CD4-positive, alpha-beta memory T cell (primary cell): ENCODE measurements around the gene DUOXA1. TPM values are rescaled to one million over a fixed set of nuclear protein-coding genes. Genes with fewer than 3 reads are reported as not detected.

Experiments
- CTCF ChIA-PET: fragments of 350-600 bp; sonication (Branson Sonifier 250); formaldehyde crosslinking; loops from one replicate; lab custom pipeline; 2021; ENCODE audit warnings: inconsistent platforms; ENCODE audit not compliant: partially characterized antibody; lab: Charles Lee
- POLR2A ChIA-PET: fragments of 350-600 bp; sonication (Branson Sonifier 250); formaldehyde crosslinking; loops from one replicate; lab custom pipeline; 2021; ENCODE audit not compliant: partially characterized antibody; lab: Charles Lee
- DNase-seq, 5 donors: peaks; one replicate each; pipeline versions ENCODE4 v3.0.0 to v3.0.0-alpha.2; 2020 to 2022; ENCODE audit warnings: mixed read lengths in 1 of 5
- H3K27ac ChIP-seq: one replicate; pipeline ENCODE4 v1.7.0; 2013; ENCODE audit warnings: low read depth, low read length
- H3K27me3 ChIP-seq: 2 replicates; pipeline ENCODE4 v1.7.0; 2013; ENCODE audit warnings: mild to moderate bottlenecking, low read length, moderate library complexity; ENCODE audit not compliant: insufficient read depth
- H3K36me3 ChIP-seq: 2 replicates; pipeline ENCODE4 v1.7.0; 2013; ENCODE audit warnings: mild to moderate bottlenecking, low read length, moderate library complexity; ENCODE audit not compliant: insufficient read depth
- H3K4me1 ChIP-seq: 2 replicates; pipeline ENCODE4 v1.7.0; 2013; ENCODE audit warnings: mild to moderate bottlenecking, low read length, moderate library complexity; ENCODE audit not compliant: insufficient read depth
- H3K4me3 ChIP-seq, 2 donors: one replicate each; pipeline ENCODE4 v1.7.0; 2013; ENCODE audit warnings: low read length in 2 of 2, mild to moderate bottlenecking in 1 of 2
- H3K9me3 ChIP-seq, 2 donors: one replicate each; pipeline ENCODE4 v1.7.0; 2013; ENCODE audit warnings: low read length in 2 of 2, control low read depth in 1 of 2; ENCODE audit not compliant: control insufficient read depth in 1 of 2
- H3K27ac Mint-ChIP-seq, 7 donors: one replicate each; pipeline ENCODE4 v1.8.0; 2020 to 2021; ENCODE audit warnings: mixed read lengths in 7 of 7, mild to moderate bottlenecking in 6 of 7, inconsistent platforms in 3 of 7, moderate library complexity in 3 of 7
- H3K27me3 Mint-ChIP-seq, 2 donors: one replicate each; pipeline ENCODE4 v1.8.0; 2020 to 2021; ENCODE audit warnings: mixed read lengths in 2 of 2
- H3K36me3 Mint-ChIP-seq, 2 donors: one replicate each; pipeline ENCODE4 v1.8.0; 2020 to 2021; ENCODE audit warnings: mixed read lengths in 2 of 2, inconsistent platforms in 1 of 2, mild to moderate bottlenecking in 1 of 2
- H3K4me1 Mint-ChIP-seq, 4 donors: one replicate each; pipeline ENCODE4 v1.8.0; 2020 to 2021; ENCODE audit warnings: mixed read lengths in 4 of 4, mild to moderate bottlenecking in 1 of 4
- H3K4me3 Mint-ChIP-seq, 8 donors: one replicate each; pipeline ENCODE4 v1.8.0; 2020 to 2021; ENCODE audit warnings: mixed read lengths in 8 of 8, mild to moderate bottlenecking in 7 of 8, moderate library complexity in 6 of 8, inconsistent platforms in 3 of 8
- H3K9me3 Mint-ChIP-seq, 8 donors: one replicate each; pipeline ENCODE4 v1.8.0; 2020 to 2021; ENCODE audit warnings: mixed read lengths in 8 of 8, mild to moderate bottlenecking in 5 of 8, inconsistent platforms in 3 of 8, moderate library complexity in 1 of 8
- intact Hi-C: fragments of 100-400 bp; cut with micrococcal nuclease; formaldehyde crosslinking; loops from one replicate; pipeline ENCODE4 v1.15.1; 2023
- polyA plus RNA-seq, 2 donors: library from polyadenylated mRNA; unstranded; fragments of 300-500 nt; fragmentation: Illumina TruSeq; gene quantifications; one replicate each; pipeline ENCODE4 v1.2.3, GENCODE V29; 2021
- total RNA-seq, 2 experiments: library from RNA; stranded (reverse); gene quantifications; one replicate each; pipeline ENCODE4 v1.2.3, GENCODE V29; 2021

DUOXA1 gene
- total and polyA plus RNA-seq, 4 experiments from 2014 or later, result 0.23 to 0.97 TPM; not detected in 2

- intact Hi-C loops, result no loop called here
- peaks cover 47% of the 10 kb centered on the region for H3K4me1 ChIP-seq
- peak within 1 kb of the TSS; percentile 43 to 81 (median 60) for H3K4me3 Mint-ChIP-seq
- peak within 1 kb of the TSS in 1 of 7 donors; percentile 23 for H3K27ac Mint-ChIP-seq
- ChIA-PET CTCF (interaction anchor here (1.2 to 2.5 kb wide), 2 partner anchors 11 to 16 kb away, joined by 3 to 9 read pairs; partner anchors contain the start of gene DUOX1), POLR2A (no interaction called here)
- DNase-seq, result no peak
- peaks cover 63% of the 10 kb centered on the region for H3K27me3 ChIP-seq
- no peaks in the 10 kb centered on the region for H3K9me3 ChIP-seq
- H3K4me1 Mint-ChIP-seq, result peaks cover 26 to 62% (median 48%) of the 10 kb centered on the region in 4 donors
- no peak within 1 kb of the TSS for H3K27ac ChIP-seq
- H3K27me3 Mint-ChIP-seq, result peaks cover 65 to 75% of the 10 kb centered on the region in 2 donors
- no peaks in the 10 kb centered on the region for H3K36me3 Mint-ChIP-seq
- H3K9me3 Mint-ChIP-seq, result peaks cover 0 to 6% (median 0%) of the 10 kb centered on the region in 8 donors
- no peak within 1 kb of the TSS for H3K4me3 ChIP-seq
- no peaks in the 10 kb centered on the region for H3K36me3 ChIP-seq
These were observed 15.5 kb downstream of the DUOXA1 start, which contains the start of the genes DUOX2 and DUOXA2 for GRCh38 chr15:45114076-45114750. Gene DUOX2 (minus strand): TSS chr15:45114172. CDS start chr15:45113411, 761 bp downstream. Gene DUOXA2 (plus strand): TSS chr15:45114326. CDS start chr15:45114606, 280 bp downstream.

- POLR2A ChIA-PET, result no interaction called here
- peaks cover 69 to 80% of the 10 kb centered on the region in 2 donors for H3K27me3 Mint-ChIP-seq
These were observed 16.2 kb downstream of the DUOXA1 start for GRCh38 chr15:45113380-45113990.

GRCh38 chr15:45112591-45113379 is 16.9 kb downstream of the DUOXA1 start:
- Histone ChIP-seq H3K27ac (no peak overlapping the region), H3K9me3 (no peaks in the 10 kb centered on the region), H3K4me1 (peaks cover 46% of the 10 kb centered on the region), H3K4me3 (peak overlapping the region in 1 of 2 donors; percentile 9), H3K27me3 (peaks cover 62% of the 10 kb centered on the region), H3K36me3 (no peaks in the 10 kb centered on the region)
- H3K4me1 Mint-ChIP-seq, result peaks cover 22 to 56% (median 42%) of the 10 kb centered on the region in 4 donors
- intact Hi-C loops, result no loop called here
- H3K9me3 Mint-ChIP-seq, result peaks cover 0 to 4% (median 0%) of the 10 kb centered on the region in 8 donors
- peak overlapping the region; percentile 51 to 81 (median 70) for H3K4me3 Mint-ChIP-seq
- peaks cover 64 to 73% of the 10 kb centered on the region in 2 donors for H3K27me3 Mint-ChIP-seq
- H3K27ac Mint-ChIP-seq, result no peak overlapping the region
- no peak for DNase-seq
- no peaks in the 10 kb centered on the region for H3K36me3 Mint-ChIP-seq
- ChIA-PET POLR2A (no interaction called here), CTCF (interaction anchor here (1.2 to 2.5 kb wide), 2 partner anchors 12 to 14 kb away, joined by 4 to 9 read pairs; no protein-coding TSS in a partner anchor)

More at GRCh38 chr15:45113380-45113990, 16.2 kb downstream of the DUOXA1 start:
- CTCF ChIA-PET, result interaction anchor here (1.2 to 2.5 kb wide), 2 partner anchors 12 to 13 kb away, joined by 4 to 9 read pairs; no protein-coding TSS in a partner anchor
- Histone ChIP-seq H3K9me3 (no peaks in the 10 kb centered on the region), H3K27me3 (peaks cover 63% of the 10 kb centered on the region), H3K36me3 (no peaks in the 10 kb centered on the region), H3K27ac (no peak overlapping the region), H3K4me3 (no peak overlapping the region), H3K4me1 (peaks cover 47% of the 10 kb centered on the region)
- no peak for DNase-seq
- H3K36me3 Mint-ChIP-seq, result no peaks in the 10 kb centered on the region
- peaks cover 26 to 62% (median 48%) of the 10 kb centered on the region in 4 donors for H3K4me1 Mint-ChIP-seq
- H3K9me3 Mint-ChIP-seq, result peaks cover 0 to 6% (median 0%) of the 10 kb centered on the region in 8 donors
- intact Hi-C loops, result no loop called here
- no peak overlapping the region for H3K27ac Mint-ChIP-seq
- H3K4me3 Mint-ChIP-seq, result peak overlapping the region in 5 of 8 donors; percentile 43 to 81 (median 66)

GRCh38 chr15:45112143-45112590 is 17.5 kb downstream of the DUOXA1 start:
- Mint-ChIP-seq H3K9me3 (peaks cover 0 to 4% (median 0%) of the 10 kb centered on the region in 8 donors), H3K27ac (no peak overlapping the region), H3K27me3 (peaks cover 58 to 69% of the 10 kb centered on the region in 2 donors), H3K4me1 (peaks cover 18 to 50% (median 37%) of the 10 kb centered on the region in 4 donors), H3K36me3 (no peaks in the 10 kb centered on the region), H3K4me3 (peak overlapping the region; percentile 51 to 77 (median 70))
- no peak for DNase-seq
- CTCF ChIA-PET, result no interaction called here
- POLR2A ChIA-PET, result no interaction called here
- intact Hi-C loops, result no loop called here
- Histone ChIP-seq H3K27me3 (peaks cover 56% of the 10 kb centered on the region), H3K36me3 (no peaks in the 10 kb centered on the region), H3K27ac (no peak overlapping the region), H3K4me3 (peak overlapping the region in 1 of 2 donors; percentile 9), H3K4me1 (peaks cover 39% of the 10 kb centered on the region), H3K9me3 (no peaks in the 10 kb centered on the region)

- POLR2A ChIA-PET, result no interaction called here
- H3K27me3 ChIP-seq, result peaks cover 52% of the 10 kb centered on the region
- no peak overlapping the region for H3K27ac Mint-ChIP-seq
These were observed 18.1 kb downstream of the DUOXA1 start for GRCh38 chr15:45111390-45112142.

GRCh38 chr15:45110256-45110820 is 19.3 kb downstream of the DUOXA1 start:
- Histone ChIP-seq H3K4me1 (peaks cover 29% of the 10 kb centered on the region), H3K27ac (no peak overlapping the region), H3K27me3 (peaks cover 46% of the 10 kb centered on the region), H3K36me3 (no peaks in the 10 kb centered on the region), H3K4me3 (no peak overlapping the region), H3K9me3 (no peaks in the 10 kb centered on the region)
- POLR2A ChIA-PET, result no interaction called here
- Mint-ChIP-seq H3K4me1 (peaks cover 14 to 33% (median 27%) of the 10 kb centered on the region in 4 donors), H3K27me3 (peaks cover 44 to 62% of the 10 kb centered on the region in 2 donors), H3K4me3 (peak overlapping the region in 1 of 8 donors; percentile 36), H3K36me3 (no peaks in the 10 kb centered on the region), H3K9me3 (peaks cover 0 to 4% (median 0%) of the 10 kb centered on the region in 8 donors), H3K27ac (no peak overlapping the region)
- CTCF ChIA-PET, result interaction anchor here (0.9 kb wide), 1 partner anchor 8 kb away, joined by 4 read pairs; no protein-coding TSS in a partner anchor
- no peak for DNase-seq
- intact Hi-C loops, result no loop called here

More at GRCh38 chr15:45111390-45112142, 18.1 kb downstream of the DUOXA1 start:
- peaks cover 55 to 69% of the 10 kb centered on the region in 2 donors for H3K27me3 Mint-ChIP-seq
- peaks cover 33% of the 10 kb centered on the region for H3K4me1 ChIP-seq
- H3K4me3 Mint-ChIP-seq, result peak overlapping the region in 6 of 8 donors; percentile 55 to 77 (median 74)
- H3K27ac ChIP-seq, result no peak overlapping the region
- H3K4me1 Mint-ChIP-seq, result peaks cover 17 to 45% (median 34%) of the 10 kb centered on the region in 4 donors
- no peaks in the 10 kb centered on the region for H3K36me3 Mint-ChIP-seq
- intact Hi-C loops, result no loop called here
- no peak for DNase-seq
- no peaks in the 10 kb centered on the region for H3K9me3 ChIP-seq
- H3K9me3 Mint-ChIP-seq, result peaks cover 0 to 4% (median 0%) of the 10 kb centered on the region in 8 donors
- H3K36me3 ChIP-seq, result no peaks in the 10 kb centered on the region
- CTCF ChIA-PET, result no interaction called here
- H3K4me3 ChIP-seq, result no peak overlapping the region
